Mucosa of rectum (tissue), 2 donors: Measurements from ENCODE around the gene HK3.

Experiments used
- H3K27ac ChIP-seq, 2 donors: one replicate each; pipeline ENCODE4 v1.7.0; 2013; ENCODE audit warnings: inconsistent platforms in 2 of 2, low read depth in 2 of 2, low read length in 2 of 2
- H3K27me3 ChIP-seq, 2 donors: one replicate each; pipeline ENCODE4 v1.7.0; 2013; ENCODE audit warnings: low read length in 2 of 2; ENCODE audit not compliant: control insufficient read depth in 2 of 2, insufficient read depth in 2 of 2
- H3K36me3 ChIP-seq, 2 donors: one replicate each; pipeline ENCODE4 v1.7.0; 2013; ENCODE audit warnings: low read length in 2 of 2; ENCODE audit not compliant: control insufficient read depth in 2 of 2, insufficient read depth in 2 of 2
- H3K4me1 ChIP-seq, 2 donors: one replicate each; pipeline ENCODE4 v1.7.0; 2013; ENCODE audit warnings: low read length in 2 of 2, mild to moderate bottlenecking in 1 of 2; ENCODE audit not compliant: control insufficient read depth in 2 of 2, insufficient read depth in 2 of 2
- H3K4me3 ChIP-seq, 2 donors: one replicate each; pipeline ENCODE4 v1.7.0; 2013; ENCODE audit warnings: low read length in 2 of 2
- H3K9ac ChIP-seq, 2 donors: one replicate each; pipeline ENCODE4 v1.7.0; 2013; ENCODE audit warnings: low read length in 2 of 2, low read depth in 1 of 2, mild to moderate bottlenecking in 1 of 2
- H3K9me3 ChIP-seq, 2 donors: one replicate each; pipeline ENCODE4 v1.7.0; 2013; ENCODE audit warnings: low read length in 2 of 2; ENCODE audit not compliant: control insufficient read depth in 2 of 2
- donor health status: healthy.
- donor health status: Normal muscosa, but diverticular disease.

The HK3 gene

GRCh38 chr5:176899296-176899891 lies at the start of gene HK3:
Gene HK3, minus strand, starts transcription at chr5:176899346. Its CDS starts 3,187 bp downstream, at chr5:176896159.
- Histone ChIP-seq H3K9me3 (no peaks in the 10 kb centered on the region), H3K27me3 (no peaks in the 10 kb centered on the region), H3K27ac (no peak within 1 kb of the TSS), H3K4me3 (peak within 1 kb of the TSS in 1 of 2 donors; percentile 42), H3K9ac (no peak within 1 kb of the TSS), H3K36me3 (peaks cover 9 to 17% of the 10 kb centered on the region in 2 donors), H3K4me1 (no peaks in the 10 kb centered on the region)

- H3K4me1 ChIP-seq: no peaks in the 10 kb centered on the region
- H3K9ac ChIP-seq: no peak overlapping the region
- H3K27ac ChIP-seq: no peak overlapping the region
- H3K27me3 ChIP-seq: no peaks in the 10 kb centered on the region
- no peak overlapping the region for H3K4me3 ChIP-seq
- H3K9me3 ChIP-seq: no peaks in the 10 kb centered on the region
- H3K36me3 ChIP-seq: peaks cover 21 to 41% of the 10 kb centered on the region in 2 donors
Observed at GRCh38 chr5:176948458-176948857, 49.3 kb upstream of the HK3 start.

GRCh38 chr5:176947847-176948246 lies 48.7 kb upstream of the HK3 start:
- Histone ChIP-seq H3K4me3 (no peak overlapping the region), H3K4me1 (no peaks in the 10 kb centered on the region), H3K36me3 (peaks cover 24 to 45% of the 10 kb centered on the region in 2 donors), H3K9me3 (no peaks in the 10 kb centered on the region), H3K27me3 (no peaks in the 10 kb centered on the region), H3K9ac (no peak overlapping the region), H3K27ac (no peak overlapping the region)

- H3K4me3 ChIP-seq: no peak overlapping the region
- peaks cover 24 to 46% of the 10 kb centered on the region in 2 donors for H3K36me3 ChIP-seq
- H3K9me3 ChIP-seq: no peaks in the 10 kb centered on the region
- H3K27ac ChIP-seq: no peak overlapping the region
- H3K9ac ChIP-seq: no peak overlapping the region
- no peaks in the 10 kb centered on the region for H3K27me3 ChIP-seq
- no peaks in the 10 kb centered on the region for H3K4me1 ChIP-seq
Observed at GRCh38 chr5:176944268-176944667, 45.1 kb upstream of the HK3 start.

- H3K4me1 ChIP-seq: no peaks in the 10 kb centered on the region
- H3K36me3 ChIP-seq: peaks cover 22 to 44% of the 10 kb centered on the region in 2 donors
- no peak overlapping the region for H3K27ac ChIP-seq
- no peak overlapping the region for H3K4me3 ChIP-seq
- H3K27me3 ChIP-seq: no peaks in the 10 kb centered on the region
- no peaks in the 10 kb centered on the region for H3K9me3 ChIP-seq
- no peak overlapping the region for H3K9ac ChIP-seq
Observed at GRCh38 chr5:176943816-176944215, 44.7 kb upstream of the HK3 start.

GRCh38 chr5:176941951-176942350 lies 42.8 kb upstream of the HK3 start:
- Histone ChIP-seq H3K4me1 (no peaks in the 10 kb centered on the region), H3K9me3 (no peaks in the 10 kb centered on the region), H3K27ac (no peak overlapping the region), H3K36me3 (peaks cover 22 to 43% of the 10 kb centered on the region in 2 donors), H3K27me3 (no peaks in the 10 kb centered on the region), H3K4me3 (no peak overlapping the region), H3K9ac (no peak overlapping the region)

GRCh38 chr5:176938472-176938871 lies 39.3 kb upstream of the HK3 start:
- peaks cover 21 to 30% of the 10 kb centered on the region in 2 donors for H3K36me3 ChIP-seq

GRCh38 chr5:176935017-176935416 lies 35.9 kb upstream of the HK3 start:
- H3K9me3 ChIP-seq: no peaks in the 10 kb centered on the region
- no peak overlapping the region for H3K9ac ChIP-seq
- H3K4me1 ChIP-seq: no peaks in the 10 kb centered on the region
- no peak overlapping the region for H3K4me3 ChIP-seq
- H3K27ac ChIP-seq: no peak overlapping the region
- peaks cover 16 to 18% of the 10 kb centered on the region in 2 donors for H3K36me3 ChIP-seq
- no peaks in the 10 kb centered on the region for H3K27me3 ChIP-seq

More at GRCh38 chr5:176938472-176938871, 39.3 kb upstream of the HK3 start:
- no peak overlapping the region for H3K4me3 ChIP-seq
- no peaks in the 10 kb centered on the region for H3K9me3 ChIP-seq
- no peak overlapping the region for H3K9ac ChIP-seq
- H3K27me3 ChIP-seq: no peaks in the 10 kb centered on the region
- H3K4me1 ChIP-seq: no peaks in the 10 kb centered on the region
- H3K27ac ChIP-seq: no peak overlapping the region

- H3K4me1 ChIP-seq: no peaks in the 10 kb centered on the region
- H3K4me3 ChIP-seq: no peak overlapping the region
- peaks cover 14 to 16% of the 10 kb centered on the region in 2 donors for H3K36me3 ChIP-seq
- H3K27me3 ChIP-seq: no peaks in the 10 kb centered on the region
- no peak overlapping the region for H3K27ac ChIP-seq
- H3K9me3 ChIP-seq: no peaks in the 10 kb centered on the region
- no peak overlapping the region for H3K9ac ChIP-seq
Observed at GRCh38 chr5:176934309-176934930, 35.3 kb upstream of the HK3 start.

- Histone ChIP-seq H3K9ac (no peak overlapping the region), H3K27me3 (no peaks in the 10 kb centered on the region), H3K9me3 (no peaks in the 10 kb centered on the region), H3K4me1 (no peaks in the 10 kb centered on the region), H3K27ac (no peak overlapping the region), H3K4me3 (no peak overlapping the region), H3K36me3 (peaks cover 9% of the 10 kb centered on the region in 2 donors)
Observed at GRCh38 chr5:176929654-176930053, 30.5 kb upstream of the HK3 start.
